HG02981 (cell line): ENCODE measurements around the gene C1QTNF5.

Experiments used
- ATAC-seq: cut with Tn5 transposase; IDR thresholded peaks from one replicate; pipeline ENCODE4 v1.9.1; 2021; ENCODE audit warnings: mild to moderate bottlenecking, moderate library complexity; ENCODE audit not compliant: unreplicated experiment

Gene C1QTNF5

DNA sequence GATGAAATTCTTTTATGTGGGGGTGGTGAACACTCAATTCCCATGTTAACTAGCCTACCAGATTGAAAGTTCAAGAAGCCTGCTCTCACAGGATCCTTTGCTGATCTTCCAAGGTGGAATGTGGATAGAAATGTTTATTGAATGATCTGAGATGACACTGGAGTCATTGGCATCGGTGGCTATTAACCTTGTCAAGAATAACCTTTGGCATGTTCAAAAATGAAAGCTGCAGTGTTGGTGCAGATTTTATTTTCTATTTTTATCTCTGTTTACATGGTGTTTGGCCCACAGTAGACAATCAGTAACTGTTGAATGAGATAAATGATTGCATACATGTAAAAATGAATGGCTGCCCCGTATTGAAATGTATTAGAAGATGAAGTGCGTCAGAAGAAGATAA lies 42.7 kb downstream of the C1QTNF5 start:
- no peak for ATAC-seq

DNA sequence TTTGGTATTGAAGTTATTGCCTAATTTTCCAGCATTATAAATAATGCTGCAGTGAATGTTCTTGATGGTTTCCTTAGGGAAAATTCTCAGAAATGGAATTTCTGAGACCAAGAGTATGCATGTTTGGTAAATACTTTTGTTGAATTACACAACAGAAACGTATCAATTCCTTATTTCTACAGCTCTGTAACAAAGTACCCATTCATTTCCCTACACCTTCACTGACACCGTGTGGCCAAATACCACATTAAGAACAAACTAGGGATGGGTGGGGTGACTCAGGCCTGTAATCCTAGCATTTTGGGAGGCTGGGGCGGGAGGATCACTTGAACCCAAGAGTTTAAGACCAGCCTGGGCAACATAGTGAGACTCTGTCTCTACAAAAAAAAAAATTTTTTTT lies 45.5 kb downstream of the C1QTNF5 start:
- ATAC-seq: no peak

DNA sequence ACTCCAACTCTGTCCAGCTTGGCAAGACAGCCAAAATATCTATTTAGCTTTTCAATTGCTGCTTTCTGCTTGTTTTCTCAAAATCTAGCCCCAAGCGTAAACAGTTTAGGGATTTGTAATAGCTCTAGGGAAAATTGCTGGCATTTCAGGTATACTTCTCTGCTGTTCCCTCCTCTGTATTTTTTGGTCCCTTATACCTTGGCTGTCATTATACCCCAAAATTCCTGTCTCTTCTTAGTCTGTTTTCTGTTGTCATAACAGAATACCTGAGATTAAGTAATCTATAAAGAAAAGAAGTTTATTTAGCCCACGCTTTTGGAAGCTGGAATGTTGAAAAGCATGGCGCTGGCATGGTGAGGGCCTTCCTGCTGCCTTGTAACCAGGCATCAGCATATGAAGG lies 47.2 kb downstream of the C1QTNF5 start:
- no peak for ATAC-seq

DNA sequence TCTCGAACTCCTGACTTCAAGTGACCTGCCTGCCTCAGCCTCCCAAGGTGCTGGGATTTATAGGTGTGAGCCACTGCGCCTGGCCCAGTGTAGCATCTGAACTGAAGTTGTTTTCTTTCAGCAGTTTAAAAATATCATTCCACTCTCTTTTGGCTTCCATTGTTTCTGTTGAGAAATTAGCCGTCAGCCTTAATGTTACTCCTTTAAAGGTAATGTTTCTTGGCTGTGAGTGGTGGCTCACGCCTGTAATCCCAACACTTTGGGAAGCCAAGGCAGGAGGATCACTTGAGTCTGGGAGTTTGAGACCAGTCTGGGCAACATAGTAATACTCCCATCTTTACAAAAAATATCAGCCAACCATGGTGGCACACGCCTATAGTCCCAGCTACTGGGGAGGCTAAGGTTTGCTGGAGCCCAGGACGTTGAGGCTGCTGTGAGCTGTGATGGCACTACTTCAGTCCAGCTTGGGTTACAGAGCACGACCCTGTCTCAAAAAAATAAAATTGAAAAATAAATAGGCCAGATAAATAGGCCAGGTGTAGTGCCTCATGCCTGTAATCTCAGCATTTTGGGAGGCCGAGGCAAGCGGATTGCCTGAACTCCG lies 49.7 kb downstream of the C1QTNF5 start:
- ATAC-seq: no peak
